ENCODE results near the gene MRPS7. TPM values are rescaled to one million over a fixed set of nuclear protein-coding genes. Genes with fewer than 3 reads are reported as not detected.

The MRPS7 gene
- total RNA-seq, 4 donors from 2014 or later: 27.1 to 54.0 (median 37.4) TPM

- in situ Hi-C loops (cut with MboI; ENCODE audit: low pct_ligation_motif_present in 1 of 4, low pct_unique_long_range_greater_than_20kb in 1 of 4, low sequenced_read_pairs in 3 of 4) (no loop called here), intact Hi-C loops (cut with DNase I; ENCODE audit: low total_unique reads) (no loop called here)
- Histone ChIP-seq H3K9me3 (no peaks in the 10 kb centered on the region), H3K36me3 (peaks cover 0 to 50% (median 22%) of the 10 kb centered on the region in 4 donors), H3K4me3 (no peak overlapping the region), H3K27ac (no peak overlapping the region), H3K27me3 (no peaks in the 10 kb centered on the region), H3K4me1 (no peaks in the 10 kb centered on the region)
- DNase-seq: peak; percentile 61
- no peak for TF ChIP-seq POLR2AphosphoS5 (IDR thresholded peaks at IDR 0.05)
- no peak for TF ChIP-seq POLR2A (IDR thresholded peaks at IDR 0.05)
- TF ChIP-seq EP300 (IDR thresholded peaks at IDR 0.05; ENCODE audit: low read depth): no peak
- TF ChIP-seq CTCF (IDR thresholded peaks at IDR 0.05): peak; percentile 74 to 85 (median 77)
- 67% methylated on average over 13 of the region's 13 CpGs; no CpG with 5 or more reads in 1 of the 2 donors for WGBS, 2 donors (ENCODE audit: low coverage in 1 of 2)
Measured at GRCh38 chr17:75238684-75239191, 22.9 kb upstream of the MRPS7 start.

GRCh38 chr17:75239214-75239613 is 22.5 kb upstream of the MRPS7 start:
- in situ Hi-C loops (cut with MboI; ENCODE audit: low pct_ligation_motif_present in 1 of 4, low pct_unique_long_range_greater_than_20kb in 1 of 4, low sequenced_read_pairs in 3 of 4) (no loop called here), intact Hi-C loops (cut with DNase I; ENCODE audit: low total_unique reads) (no loop called here)
- Histone ChIP-seq H3K36me3 (peaks cover 0 to 54% (median 21%) of the 10 kb centered on the region in 4 donors), H3K4me3 (no peak overlapping the region), H3K27me3 (no peaks in the 10 kb centered on the region), H3K4me1 (no peaks in the 10 kb centered on the region), H3K9me3 (no peaks in the 10 kb centered on the region), H3K27ac (no peak overlapping the region)
- TF ChIP-seq EP300 (IDR thresholded peaks at IDR 0.05; ENCODE audit: low read depth) (no peak), CTCF (IDR thresholded peaks at IDR 0.05) (no peak), POLR2AphosphoS5 (IDR thresholded peaks at IDR 0.05) (no peak), POLR2A (IDR thresholded peaks at IDR 0.05) (no peak)
- DNase-seq: no peak
- 90% methylated on average over 8 of the region's 12 CpGs; no CpG with 5 or more reads in 1 of the 2 donors for WGBS, 2 donors (ENCODE audit: low coverage in 1 of 2)

- TF ChIP-seq CTCF (IDR thresholded peaks at IDR 0.05) (no peak), POLR2AphosphoS5 (IDR thresholded peaks at IDR 0.05) (no peak), POLR2A (IDR thresholded peaks at IDR 0.05) (no peak), EP300 (IDR thresholded peaks at IDR 0.05; ENCODE audit: low read depth) (no peak)
- no peak for DNase-seq
- intact Hi-C loops (cut with DNase I; ENCODE audit: low total_unique reads) (no loop called here), in situ Hi-C loops (cut with MboI; ENCODE audit: low pct_ligation_motif_present in 1 of 4, low pct_unique_long_range_greater_than_20kb in 1 of 4, low sequenced_read_pairs in 3 of 4) (no loop called here)
- H3K27ac ChIP-seq: no peak overlapping the region
- peaks cover 0 to 57% (median 17%) of the 10 kb centered on the region in 4 donors for H3K36me3 ChIP-seq
- no peak overlapping the region for H3K4me3 ChIP-seq
- no peaks in the 10 kb centered on the region for H3K9me3 ChIP-seq
- no peaks in the 10 kb centered on the region for H3K4me1 ChIP-seq
- no peaks in the 10 kb centered on the region for H3K27me3 ChIP-seq
- WGBS, 2 donors (ENCODE audit: low coverage in 1 of 2): 94 to 97% methylated on average over 5 to 23 of the region's 23 CpGs
Measured at GRCh38 chr17:75239778-75240393, 21.8 kb upstream of the MRPS7 start.

- Histone ChIP-seq H3K27me3 (no peaks in the 10 kb centered on the region), H3K27ac (no peak overlapping the region), H3K4me3 (no peak overlapping the region), H3K9me3 (no peaks in the 10 kb centered on the region), H3K4me1 (no peaks in the 10 kb centered on the region), H3K36me3 (peaks cover 0 to 59% (median 17%) of the 10 kb centered on the region in 4 donors)
- TF ChIP-seq CTCF (IDR thresholded peaks at IDR 0.05) (peak; percentile 17 to 49 (median 31)), POLR2A (IDR thresholded peaks at IDR 0.05) (no peak)
- intact Hi-C loops (cut with DNase I; ENCODE audit: low total_unique reads) (no loop called here), in situ Hi-C loops (cut with MboI; ENCODE audit: low pct_ligation_motif_present in 1 of 4, low pct_unique_long_range_greater_than_20kb in 1 of 4, low sequenced_read_pairs in 3 of 4) (no loop called here)
- DNase-seq: no peak
- WGBS, 2 donors (ENCODE audit: low coverage in 1 of 2): 63% methylated on average over 22 of the region's 23 CpGs; no CpG with 5 or more reads in 1 of the 2 donors
Measured at GRCh38 chr17:75240394-75241142, 21.1 kb upstream of the MRPS7 start.
